HEK293 (cell line): ENCODE measurements around the gene CDK19.

ENCODE experiments used
- EGR2 ChIP-seq: fragments of 450-650 bp; formaldehyde crosslinking; IDR thresholded peaks from 2 replicates; pipeline ENCODE4 v1.5.1; 2016; ENCODE audit warnings: low read depth, missing biosample characterization, missing genetic modification characterization
- GFI1B ChIP-seq: fragments of 450-650 bp; formaldehyde crosslinking; IDR thresholded peaks from 2 replicates; pipeline ENCODE4 v1.5.1; 2016; ENCODE audit warnings: missing biosample characterization, missing genetic modification characterization
- HOXD13 ChIP-seq: sonication (generic); formaldehyde crosslinking; IDR thresholded peaks from 2 replicates; pipeline ENCODE4 v1.8.0; 2022; ENCODE audit warnings: missing genetic modification reagents, borderline replicate concordance
- KLF8 ChIP-seq: fragments of 450-650 bp; formaldehyde crosslinking; IDR thresholded peaks from 2 replicates; pipeline ENCODE4 v1.5.1; 2016; ENCODE audit warnings: missing biosample characterization, missing genetic modification characterization
- MZF1 ChIP-seq: fragments of 450-650 bp; formaldehyde crosslinking; IDR thresholded peaks from 2 replicates; pipeline ENCODE4 v1.5.1; 2017; ENCODE audit warnings: missing biosample characterization, missing genetic modification characterization, borderline replicate concordance
- OSR2 ChIP-seq: fragments of 450-650 bp; formaldehyde crosslinking; IDR thresholded peaks from 2 replicates; pipeline ENCODE4 v1.5.1; 2016; ENCODE audit warnings: missing biosample characterization, missing genetic modification characterization
- REST ChIP-seq: fragments of 450-650 bp; formaldehyde crosslinking; IDR thresholded peaks from 2 replicates; pipeline ENCODE4 v1.5.1; 2016; ENCODE audit warnings: missing biosample characterization, missing genetic modification characterization
- SP7 ChIP-seq: fragments of 450-650 bp; formaldehyde crosslinking; IDR thresholded peaks from 2 replicates; pipeline ENCODE4 v1.5.1; 2016; ENCODE audit warnings: missing biosample characterization, missing genetic modification characterization
- ZBTB49 ChIP-seq: fragments of 450-650 bp; formaldehyde crosslinking; IDR thresholded peaks from 2 replicates; pipeline ENCODE4 v1.5.1; 2016; ENCODE audit warnings: missing biosample characterization, missing genetic modification characterization, low read depth
- ZBTB6 ChIP-seq: fragments of 450-650 bp; formaldehyde crosslinking; IDR thresholded peaks from 2 replicates; pipeline ENCODE4 v1.5.1; 2017; ENCODE audit warnings: missing biosample characterization, missing genetic modification characterization
- ZEB2 ChIP-seq: fragments of 450-650 bp; formaldehyde crosslinking; IDR thresholded peaks from 2 replicates; pipeline ENCODE4 v1.5.1; 2016; ENCODE audit warnings: missing biosample characterization, missing genetic modification characterization
- ZFHX2 ChIP-seq: fragments of 450-650 bp; formaldehyde crosslinking; conservative IDR thresholded peaks from 2 replicates; pipeline ENCODE4 v1.5.1; 2016; ENCODE audit warnings: missing biosample characterization, missing genetic modification characterization
- ZNF10 ChIP-seq: fragments of 450-650 bp; formaldehyde crosslinking; IDR thresholded peaks from 2 replicates; pipeline ENCODE4 v1.5.1; 2017; ENCODE audit warnings: missing biosample characterization, missing genetic modification characterization
- ZNF121 ChIP-seq: fragments of 450-650 bp; formaldehyde crosslinking; IDR thresholded peaks from 2 replicates; pipeline ENCODE4 v1.5.1; 2016; ENCODE audit warnings: missing biosample characterization, missing genetic modification characterization
- ZNF350 ChIP-seq: fragments of 450-650 bp; formaldehyde crosslinking; IDR thresholded peaks from 2 replicates; pipeline ENCODE4 v1.5.0; 2017; ENCODE audit warnings: missing biosample characterization, mild to moderate bottlenecking, missing genetic modification characterization
- ZNF366 ChIP-seq: fragments of 450-650 bp; formaldehyde crosslinking; conservative IDR thresholded peaks from 2 replicates; pipeline ENCODE4 v1.5.1; 2016; ENCODE audit warnings: missing biosample characterization, missing genetic modification characterization
- ZNF391 ChIP-seq: fragments of 450-650 bp; formaldehyde crosslinking; IDR thresholded peaks from 2 replicates; pipeline ENCODE4 v1.5.1; 2016; ENCODE audit warnings: low read depth, missing biosample characterization, missing genetic modification characterization, borderline replicate concordance
- ZNF529 ChIP-seq: fragments of 450-650 bp; formaldehyde crosslinking; IDR thresholded peaks from 2 replicates; pipeline ENCODE4 v1.5.1; 2017; ENCODE audit warnings: missing genetic modification characterization, missing biosample characterization; ENCODE audit not compliant: insufficient replicate concordance
- ZNF600 ChIP-seq: fragments of 450-650 bp; formaldehyde crosslinking; IDR thresholded peaks from 2 replicates; pipeline ENCODE4 v1.5.1; 2016; ENCODE audit warnings: missing biosample characterization, missing genetic modification characterization
- ZNF629 ChIP-seq: fragments of 450-650 bp; formaldehyde crosslinking; IDR thresholded peaks from 2 replicates; pipeline ENCODE4 v1.5.1; 2017; ENCODE audit warnings: missing biosample characterization, missing genetic modification characterization
- ZNF692 ChIP-seq: fragments of 450-650 bp; formaldehyde crosslinking; IDR thresholded peaks from 2 replicates; pipeline ENCODE4 v1.5.1; 2016; ENCODE audit warnings: missing biosample characterization, missing genetic modification characterization
- ZNF843 ChIP-seq: fragments of 450-650 bp; formaldehyde crosslinking; IDR thresholded peaks from 2 replicates; pipeline ENCODE4 v1.5.1; 2016; ENCODE audit warnings: missing biosample characterization, missing genetic modification characterization
- ZXDB ChIP-seq: fragments of 450-650 bp; formaldehyde crosslinking; IDR thresholded peaks from 2 replicates; pipeline ENCODE4 v1.5.1; 2016; ENCODE audit warnings: missing biosample characterization, missing genetic modification characterization
- TF ChIP-seq, protein P1 (sequence below): fragments of 450-650 bp; formaldehyde crosslinking; IDR thresholded peaks from 2 replicates; pipeline ENCODE4 v1.5.1; 2017; ENCODE audit warnings: missing biosample characterization, mild to moderate bottlenecking, missing genetic modification characterization, moderate library complexity
- TF ChIP-seq, protein P2 (sequence below): fragments of 450-650 bp; formaldehyde crosslinking; IDR thresholded peaks from 2 replicates; pipeline ENCODE4 v1.5.1; 2016; ENCODE audit warnings: missing biosample characterization, missing genetic modification characterization
- TF ChIP-seq, protein P3 (sequence below): fragments of 450-650 bp; formaldehyde crosslinking; IDR thresholded peaks from 2 replicates; pipeline ENCODE4 v1.5.1; 2016; ENCODE audit warnings: missing biosample characterization, missing genetic modification characterization

The CDK19 gene

GRCh38 chr6:110781522-110782214 lies 33.6 kb downstream of the CDK19 start (continued):
- TF ChIP-seq, protein P1, sequence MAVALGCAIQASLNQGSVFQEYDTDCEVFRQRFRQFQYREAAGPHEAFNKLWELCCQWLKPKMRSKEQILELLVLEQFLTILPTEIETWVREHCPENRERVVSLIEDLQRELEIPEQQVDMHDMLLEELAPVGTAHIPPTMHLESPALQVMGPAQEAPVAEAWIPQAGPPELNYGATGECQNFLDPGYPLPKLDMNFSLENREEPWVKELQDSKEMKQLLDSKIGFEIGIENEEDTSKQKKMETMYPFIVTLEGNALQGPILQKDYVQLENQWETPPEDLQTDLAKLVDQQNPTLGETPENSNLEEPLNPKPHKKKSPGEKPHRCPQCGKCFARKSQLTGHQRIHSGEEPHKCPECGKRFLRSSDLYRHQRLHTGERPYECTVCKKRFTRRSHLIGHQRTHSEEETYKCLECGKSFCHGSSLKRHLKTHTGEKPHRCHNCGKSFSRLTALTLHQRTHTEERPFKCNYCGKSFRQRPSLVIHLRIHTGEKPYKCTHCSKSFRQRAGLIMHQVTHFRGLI (tag by site-specific recombination), result no peak
- TF ChIP-seq GFI1B (tag by site-specific recombination) (0 out of 2 replicates have a peak, but pooled peaks have one; percentile 46), ZNF843 (tag by site-specific recombination) (peak; percentile 89), ZNF391 (0 out of 2 replicates have a peak, but pooled peaks have one; percentile 32), ZNF350 (peak; percentile 43; the same call in 1 of the 2 replicates), ZNF121 (tag by site-specific recombination) (no peak), ZXDB (tag by site-specific recombination) (peak; percentile 72), ZNF529 (tag by site-specific recombination) (no peak), ZFHX2 (tag by site-specific recombination) (peak; percentile 77), OSR2 (tag by site-specific recombination) (peak; percentile 80), ZNF600 (tag by site-specific recombination) (peak; percentile 35; the same call in 1 of the 2 replicates), ZNF692 (0 out of 2 replicates have a peak, but pooled peaks have one; percentile 26), REST (tag by site-specific recombination) (0 out of 2 replicates have a peak, but pooled peaks have one; percentile 4), ZBTB6 (tag by site-specific recombination) (no peak), ZEB2 (peak; percentile 58; the same call in 1 of the 2 replicates), ZNF629 (tag by site-specific recombination) (peak; percentile 48; the same call in 1 of the 2 replicates), KLF8 (tag by site-specific recombination) (0 out of 2 replicates have a peak, but pooled peaks have one; percentile 37), ZNF366 (peak; percentile 59), EGR2 (tag by site-specific recombination) (peak; percentile 56), HOXD13 (CRISPR knock-in tag) (no peak), MZF1 (0 out of 2 replicates have a peak, but pooled peaks have one; percentile 43), ZBTB49 (tag by site-specific recombination) (no peak), SP7 (tag by site-specific recombination) (peak; percentile 93), ZNF10 (tag by site-specific recombination) (no peak)
- TF ChIP-seq, protein P2, sequence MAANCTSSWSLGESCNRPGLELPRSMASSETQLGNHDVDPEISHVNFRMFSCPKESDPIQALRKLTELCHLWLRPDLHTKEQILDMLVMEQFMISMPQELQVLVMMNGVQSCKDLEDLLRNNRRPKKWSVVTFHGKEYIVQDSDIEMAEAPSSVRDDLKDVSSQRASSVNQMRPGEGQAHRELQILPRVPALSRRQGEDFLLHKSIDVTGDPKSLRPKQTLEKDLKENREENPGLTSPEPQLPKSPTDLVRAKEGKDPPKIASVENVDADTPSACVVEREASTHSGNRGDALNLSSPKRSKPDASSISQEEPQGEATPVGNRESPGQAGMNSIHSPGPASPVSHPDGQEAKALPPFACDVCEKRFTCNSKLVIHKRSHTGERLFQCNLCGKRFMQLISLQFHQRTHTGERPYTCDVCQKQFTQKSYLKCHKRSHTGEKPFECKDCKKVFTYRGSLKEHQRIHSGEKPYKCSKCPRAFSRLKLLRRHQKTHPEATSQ (tag by site-specific recombination), result no peak
- TF ChIP-seq, protein P3, sequence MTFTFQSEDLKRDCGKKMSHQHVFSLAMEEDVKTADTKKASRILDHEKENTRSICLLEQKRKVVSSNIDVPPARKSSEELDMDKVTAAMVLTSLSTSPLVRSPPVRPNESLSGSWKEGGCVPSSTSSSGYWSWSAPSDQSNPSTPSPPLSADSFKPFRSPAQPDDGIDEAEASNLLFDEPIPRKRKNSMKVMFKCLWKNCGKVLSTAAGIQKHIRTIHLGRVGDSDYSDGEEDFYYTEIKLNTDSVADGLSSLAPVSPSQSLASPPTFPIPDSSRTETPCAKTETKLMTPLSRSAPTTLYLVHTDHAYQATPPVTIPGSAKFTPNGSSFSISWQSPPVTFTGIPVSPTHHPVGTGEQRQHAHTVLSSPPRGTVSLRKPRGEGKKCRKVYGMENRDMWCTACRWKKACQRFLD (tag by site-specific recombination), result no peak
